ENCODE measurements around the gene ATAD2B.

Gene ATAD2B

DNA sequence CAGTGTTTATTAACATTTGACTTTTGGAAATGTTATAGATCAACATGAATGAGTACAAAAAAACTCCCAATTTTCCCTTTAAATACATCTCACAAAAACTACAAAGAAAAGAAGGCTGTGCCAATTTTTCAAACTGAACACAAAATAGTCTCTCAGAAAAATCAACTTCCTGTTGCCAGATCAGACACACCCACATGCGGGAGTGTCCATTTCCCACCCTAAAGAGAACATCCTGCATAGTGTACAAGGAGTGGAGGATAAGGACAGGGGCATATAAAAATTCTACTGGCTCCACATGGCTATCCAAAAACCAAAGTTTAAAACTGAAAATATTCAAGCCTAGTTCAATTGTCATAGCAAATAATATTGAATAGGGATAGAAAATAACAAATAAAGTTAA lies 165.3 kb downstream of the ATAD2B start:
- no peak for TF ChIP-seq SNAI2 (CRISPR knock-in tag; IDR thresholded peaks at IDR 0.05)
- no peak for TF ChIP-seq ZFP30 (CRISPR knock-in tag; IDR thresholded peaks at IDR 0.05)
- TF ChIP-seq ESRRG (CRISPR knock-in tag; IDR thresholded peaks at IDR 0.05) = no peak
- TF ChIP-seq, protein P1, sequence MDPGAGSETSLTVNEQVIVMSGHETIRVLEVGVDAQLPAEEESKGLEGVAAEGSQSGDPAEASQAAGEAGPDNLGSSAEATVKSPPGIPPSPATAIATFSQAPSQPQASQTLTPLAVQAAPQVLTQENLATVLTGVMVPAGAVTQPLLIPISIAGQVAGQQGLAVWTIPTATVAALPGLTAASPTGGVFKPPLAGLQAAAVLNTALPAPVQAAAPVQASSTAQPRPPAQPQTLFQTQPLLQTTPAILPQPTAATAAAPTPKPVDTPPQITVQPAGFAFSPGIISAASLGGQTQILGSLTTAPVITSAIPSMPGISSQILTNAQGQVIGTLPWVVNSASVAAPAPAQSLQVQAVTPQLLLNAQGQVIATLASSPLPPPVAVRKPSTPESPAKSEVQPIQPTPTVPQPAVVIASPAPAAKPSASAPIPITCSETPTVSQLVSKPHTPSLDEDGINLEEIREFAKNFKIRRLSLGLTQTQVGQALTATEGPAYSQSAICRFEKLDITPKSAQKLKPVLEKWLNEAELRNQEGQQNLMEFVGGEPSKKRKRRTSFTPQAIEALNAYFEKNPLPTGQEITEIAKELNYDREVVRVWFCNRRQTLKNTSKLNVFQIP (CRISPR knock-in tag; IDR thresholded peaks at IDR 0.05; ENCODE audit: borderline replicate concordance, low read depth) = no peak
- no peak for TF ChIP-seq PPARA (CRISPR knock-in tag; IDR thresholded peaks at IDR 0.05; ENCODE audit: borderline replicate concordance)
- no peak for TF ChIP-seq RARB (CRISPR knock-in tag; IDR thresholded peaks at IDR 0.05)
- no peak for TF ChIP-seq ZC3H10 (CRISPR knock-in tag; IDR thresholded peaks at IDR 0.05)
- TF ChIP-seq, protein P2, sequence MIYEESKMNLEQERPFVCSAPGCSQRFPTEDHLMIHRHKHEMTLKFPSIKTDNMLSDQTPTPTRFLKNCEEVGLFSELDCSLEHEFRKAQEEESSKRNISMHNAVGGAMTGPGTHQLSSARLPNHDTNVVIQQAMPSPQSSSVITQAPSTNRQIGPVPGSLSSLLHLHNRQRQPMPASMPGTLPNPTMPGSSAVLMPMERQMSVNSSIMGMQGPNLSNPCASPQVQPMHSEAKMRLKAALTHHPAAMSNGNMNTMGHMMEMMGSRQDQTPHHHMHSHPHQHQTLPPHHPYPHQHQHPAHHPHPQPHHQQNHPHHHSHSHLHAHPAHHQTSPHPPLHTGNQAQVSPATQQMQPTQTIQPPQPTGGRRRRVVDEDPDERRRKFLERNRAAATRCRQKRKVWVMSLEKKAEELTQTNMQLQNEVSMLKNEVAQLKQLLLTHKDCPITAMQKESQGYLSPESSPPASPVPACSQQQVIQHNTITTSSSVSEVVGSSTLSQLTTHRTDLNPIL (CRISPR knock-in tag; IDR thresholded peaks at IDR 0.05; ENCODE audit: low read depth) = no peak
- TF ChIP-seq ZNF8 (CRISPR knock-in tag; IDR thresholded peaks at IDR 0.05) = no peak
- TF ChIP-seq ZNF565 (CRISPR knock-in tag; conservative IDR thresholded peaks at IDR 0.05; ENCODE audit: low read depth) = no peak
- no peak for TF ChIP-seq ISL1 (CRISPR knock-in tag; IDR thresholded peaks at IDR 0.05)
- ATAC-seq = no peak

DNA sequence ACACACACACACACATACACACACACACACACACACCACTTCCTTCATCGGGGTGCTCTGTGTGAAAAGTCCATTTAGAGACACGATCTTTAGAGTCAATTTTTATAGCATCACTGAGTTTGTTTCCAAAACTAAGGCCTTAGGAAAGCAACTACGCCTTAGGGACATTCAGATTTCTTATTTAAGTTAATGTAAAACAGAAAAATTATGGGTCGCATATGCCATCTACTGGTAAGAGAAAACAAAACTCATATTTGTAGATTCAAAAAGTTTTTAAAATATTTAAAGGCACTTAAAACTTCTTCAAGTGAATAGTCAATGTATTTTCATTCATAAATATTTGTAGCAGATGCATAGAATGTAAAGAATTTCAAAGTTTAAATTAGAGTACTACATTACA lies 166.2 kb downstream of the ATAD2B start:
- TF ChIP-seq BACH2 (CRISPR knock-in tag; IDR thresholded peaks at IDR 0.05; ENCODE audit: borderline replicate concordance) (no peak), SNAI2 (CRISPR knock-in tag; IDR thresholded peaks at IDR 0.05) (no peak), ZFP3 (CRISPR knock-in tag; IDR thresholded peaks at IDR 0.05) (peak; percentile 46; the same call in 1 of the 2 replicates), ISL1 (CRISPR knock-in tag; IDR thresholded peaks at IDR 0.05) (0 out of 2 replicates have a peak, but pooled peaks have one; percentile 13)
- TF ChIP-seq, protein P3, sequence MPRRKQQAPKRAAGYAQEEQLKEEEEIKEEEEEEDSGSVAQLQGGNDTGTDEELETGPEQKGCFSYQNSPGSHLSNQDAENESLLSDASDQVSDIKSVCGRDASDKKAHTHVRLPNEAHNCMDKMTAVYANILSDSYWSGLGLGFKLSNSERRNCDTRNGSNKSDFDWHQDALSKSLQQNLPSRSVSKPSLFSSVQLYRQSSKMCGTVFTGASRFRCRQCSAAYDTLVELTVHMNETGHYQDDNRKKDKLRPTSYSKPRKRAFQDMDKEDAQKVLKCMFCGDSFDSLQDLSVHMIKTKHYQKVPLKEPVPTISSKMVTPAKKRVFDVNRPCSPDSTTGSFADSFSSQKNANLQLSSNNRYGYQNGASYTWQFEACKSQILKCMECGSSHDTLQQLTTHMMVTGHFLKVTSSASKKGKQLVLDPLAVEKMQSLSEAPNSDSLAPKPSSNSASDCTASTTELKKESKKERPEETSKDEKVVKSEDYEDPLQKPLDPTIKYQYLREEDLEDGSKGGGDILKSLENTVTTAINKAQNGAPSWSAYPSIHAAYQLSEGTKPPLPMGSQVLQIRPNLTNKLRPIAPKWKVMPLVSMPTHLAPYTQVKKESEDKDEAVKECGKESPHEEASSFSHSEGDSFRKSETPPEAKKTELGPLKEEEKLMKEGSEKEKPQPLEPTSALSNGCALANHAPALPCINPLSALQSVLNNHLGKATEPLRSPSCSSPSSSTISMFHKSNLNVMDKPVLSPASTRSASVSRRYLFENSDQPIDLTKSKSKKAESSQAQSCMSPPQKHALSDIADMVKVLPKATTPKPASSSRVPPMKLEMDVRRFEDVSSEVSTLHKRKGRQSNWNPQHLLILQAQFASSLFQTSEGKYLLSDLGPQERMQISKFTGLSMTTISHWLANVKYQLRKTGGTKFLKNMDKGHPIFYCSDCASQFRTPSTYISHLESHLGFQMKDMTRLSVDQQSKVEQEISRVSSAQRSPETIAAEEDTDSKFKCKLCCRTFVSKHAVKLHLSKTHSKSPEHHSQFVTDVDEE (CRISPR knock-in tag; IDR thresholded peaks at IDR 0.05) = no peak
- TF ChIP-seq, protein P2 (CRISPR knock-in tag; IDR thresholded peaks at IDR 0.05; ENCODE audit: low read depth) = no peak
- peak; percentile 60 for ATAC-seq

DNA sequence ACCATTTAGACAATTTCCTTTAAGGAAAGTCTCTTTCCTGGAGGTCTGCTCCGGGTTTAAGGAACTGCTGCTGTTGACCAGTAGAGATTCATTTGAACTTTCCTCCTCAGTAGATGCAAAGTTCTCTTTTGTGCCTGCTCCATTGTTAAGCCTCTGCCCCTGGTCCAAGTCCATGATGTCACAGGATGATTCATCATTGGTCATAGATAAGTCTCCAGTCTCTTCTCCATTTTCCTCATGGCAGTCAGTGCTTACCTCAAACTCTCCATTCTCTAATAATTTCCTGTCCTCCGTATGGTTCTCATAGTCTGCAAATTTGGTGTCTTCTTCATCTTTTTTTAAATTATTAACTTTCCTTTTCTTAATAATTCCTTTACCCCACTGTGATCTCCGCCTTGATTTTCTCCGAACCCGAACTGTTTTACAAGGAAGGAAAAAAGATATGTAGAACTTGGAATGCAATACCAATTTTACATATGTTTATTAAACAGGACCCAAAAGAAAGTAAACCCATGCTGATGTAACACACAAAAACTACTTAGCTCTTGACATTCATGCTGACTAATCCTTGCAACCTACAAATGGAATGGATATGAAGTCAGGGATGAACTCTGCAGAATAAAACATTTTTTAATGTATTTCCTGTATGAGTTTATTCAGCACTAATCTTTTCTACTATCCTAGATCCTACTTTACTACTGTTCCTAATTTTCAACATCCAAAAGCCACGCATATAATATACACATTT lies 169.1 kb downstream of the ATAD2B start:
- peak; percentile 74 for ATAC-seq
- TF ChIP-seq TCF4 (CRISPR knock-in tag; IDR thresholded peaks at IDR 0.05; ENCODE audit: borderline replicate concordance) (no peak), ARNTL (CRISPR knock-in tag; IDR thresholded peaks at IDR 0.05; ENCODE audit: borderline replicate concordance, low read depth) (no peak), GLIS3 (CRISPR knock-in tag; IDR thresholded peaks at IDR 0.05) (no peak), ZNF565 (CRISPR knock-in tag; conservative IDR thresholded peaks at IDR 0.05; ENCODE audit: low read depth) (no peak), ESRRG (CRISPR knock-in tag; IDR thresholded peaks at IDR 0.05) (no peak), SNAI2 (CRISPR knock-in tag; IDR thresholded peaks at IDR 0.05) (no peak)
- TF ChIP-seq, protein P4, sequence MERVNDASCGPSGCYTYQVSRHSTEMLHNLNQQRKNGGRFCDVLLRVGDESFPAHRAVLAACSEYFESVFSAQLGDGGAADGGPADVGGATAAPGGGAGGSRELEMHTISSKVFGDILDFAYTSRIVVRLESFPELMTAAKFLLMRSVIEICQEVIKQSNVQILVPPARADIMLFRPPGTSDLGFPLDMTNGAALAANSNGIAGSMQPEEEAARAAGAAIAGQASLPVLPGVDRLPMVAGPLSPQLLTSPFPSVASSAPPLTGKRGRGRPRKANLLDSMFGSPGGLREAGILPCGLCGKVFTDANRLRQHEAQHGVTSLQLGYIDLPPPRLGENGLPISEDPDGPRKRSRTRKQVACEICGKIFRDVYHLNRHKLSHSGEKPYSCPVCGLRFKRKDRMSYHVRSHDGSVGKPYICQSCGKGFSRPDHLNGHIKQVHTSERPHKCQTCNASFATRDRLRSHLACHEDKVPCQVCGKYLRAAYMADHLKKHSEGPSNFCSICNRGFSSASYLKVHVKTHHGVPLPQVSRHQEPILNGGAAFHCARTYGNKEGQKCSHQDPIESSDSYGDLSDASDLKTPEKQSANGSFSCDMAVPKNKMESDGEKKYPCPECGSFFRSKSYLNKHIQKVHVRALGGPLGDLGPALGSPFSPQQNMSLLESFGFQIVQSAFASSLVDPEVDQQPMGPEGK (CRISPR knock-in tag; IDR thresholded peaks at IDR 0.05; ENCODE audit: borderline replicate concordance) = no peak
- TF ChIP-seq, protein P2 (CRISPR knock-in tag; IDR thresholded peaks at IDR 0.05; ENCODE audit: low read depth) = no peak
